HCT116 (cell line): Measurements from ENCODE around the gene MAML2. TPM values are rescaled to one million over a fixed set of nuclear protein-coding genes. Genes with fewer than 3 reads are reported as not detected.

Experiments
- ATAC-seq: fragments of 200-7000 bp; cut with Tn5 transposase; 2 replicates; pipeline ENCODE4 v1.9.1; 2020; ENCODE audit warnings: mild to moderate bottlenecking, moderate library complexity
- BruUV-seq: library from RNA; stranded (reverse); fragments of 400-500 nt; replicated peaks from 2 replicates; lab custom pipeline; 2021; lab: Mats Ljungman, UMichigan
- CTCF ChIA-PET: fragments of 300-600 bp; sonication (Branson Sonifier 250); formaldehyde crosslinking; loops from one replicate; lab custom pipeline; 2021; ENCODE audit warnings: antibody characterized with exemption; lab: Charles Lee
- POLR2A ChIA-PET: fragments of 300-600, 350-600 bp; sonication (Branson Sonifier 250); formaldehyde crosslinking; loops from one replicate; lab custom pipeline; 2021; ENCODE audit warnings: antibody characterized with exemption; lab: Charles Lee
- RAD21 ChIA-PET, 2 experiments: fragments of 300-600 bp; sonication (Branson Sonifier 250); formaldehyde crosslinking; loops; one replicate each; lab custom pipeline; 2023; ENCODE audit warnings: low total read pairs in 2 of 2; ENCODE audit not compliant: uncharacterized antibody in 2 of 2, unreplicated experiment in 2 of 2, low non-redundant PET in 1 of 2; lab: Charles Lee
- DNase-seq: peaks from one replicate; pipeline ENCODE4 v3.0.0-alpha.2; 2010; ENCODE audit warnings: low read depth, low spot score
- H2AFZ ChIP-seq: fragments of 200-600 bp; shearing (Covaris generic), sonication (generic); 2 replicates; pipeline ENCODE4 v1.6.1; 2017; ENCODE audit warnings: low read depth, mixed run types, mixed read lengths, antibody characterized with exemption, low read length; ENCODE audit not compliant: poor library complexity, severe bottlenecking
- H3K27ac ChIP-seq: 2 replicates; pipeline ENCODE4 v1.5.1; 2012; ENCODE audit warnings: low read depth, low read length
- H3K27me3 ChIP-seq: fragments of 200-600 bp; sonication (generic); 2 replicates; pipeline ENCODE4 v1.6.1; 2016; ENCODE audit warnings: mixed run types, low read length, mixed read lengths; ENCODE audit not compliant: insufficient read depth
- H3K36me3 ChIP-seq, 2 experiments: fragments of 200-500 bp in 1 of 2; fragments of 200-600 bp in 1 of 2; sonication (Bioruptor generic) in 1 of 2; sonication (generic) in 1 of 2; 2 replicates each; pipeline versions ENCODE4 v1.5.1 to v1.6.1; 2014 to 2016; ENCODE audit warnings: low read length in 2 of 2, inconsistent platforms in 1 of 2, mixed read lengths in 1 of 2, mixed run types in 1 of 2; ENCODE audit not compliant: insufficient read depth in 2 of 2, control insufficient read depth in 1 of 2
- H3K4me1 ChIP-seq, 2 experiments: fragments of 200-600 bp in 1 of 2; sonication (generic) in 1 of 2; 2 replicates each; pipeline versions ENCODE4 v1.5.1 to v1.6.1; 2012 to 2017; ENCODE audit warnings: low read length in 2 of 2, inconsistent platforms in 1 of 2, mild to moderate bottlenecking in 1 of 2, mixed read lengths in 1 of 2, mixed run types in 1 of 2, moderate library complexity in 1 of 2; ENCODE audit not compliant: insufficient read depth in 2 of 2, control insufficient read depth in 1 of 2
- H3K4me2 ChIP-seq: fragments of 200-600 bp; sonication (generic); 2 replicates; pipeline ENCODE4 v1.6.1; 2017; ENCODE audit warnings: mixed run types, low read length, mixed read lengths
- H3K4me3 ChIP-seq, 2 experiments: fragments of 200-600 bp in 1 of 2; sonication (generic) in 1 of 2; replicated peaks in 1 of 2; 2 replicates each; pipeline ENCODE4 v1.5.1; 2011 to 2016; ENCODE audit warnings: low read length in 2 of 2, control low read depth in 1 of 2, low read depth in 1 of 2, mild to moderate bottlenecking in 1 of 2, mixed read lengths in 1 of 2, mixed run types in 1 of 2
- H3K79me2 ChIP-seq: fragments of 200-600 bp; sonication (generic); 2 replicates; pipeline ENCODE4 v1.6.1; 2017; ENCODE audit warnings: mild to moderate bottlenecking, mixed run types, low read length, moderate library complexity, mixed read lengths; ENCODE audit not compliant: insufficient read depth
- H3K9ac ChIP-seq: fragments of 200-600 bp; sonication (generic); 2 replicates; pipeline ENCODE4 v1.6.1; 2016; ENCODE audit warnings: low read length, mixed read lengths
- H3K9me2 ChIP-seq: fragments of 200-600 bp; sonication (generic), shearing (Covaris generic); 2 replicates; pipeline ENCODE4 v1.6.1; 2017; ENCODE audit warnings: mixed run types, mild to moderate bottlenecking, moderate library complexity; ENCODE audit not compliant: insufficient read depth
- H3K9me3 ChIP-seq, 2 experiments: fragments of 200-500 bp in 1 of 2; fragments of 200-600 bp in 1 of 2; sonication (Bioruptor generic) in 1 of 2; sonication (generic) in 1 of 2; 2 replicates each; pipeline ENCODE4 v1.6.1; 2014 to 2017; ENCODE audit warnings: low read length in 2 of 2, mixed read lengths in 2 of 2, inconsistent platforms in 1 of 2, low read depth in 1 of 2, mild to moderate bottlenecking in 1 of 2, mixed run types in 1 of 2, moderate library complexity in 1 of 2; ENCODE audit not compliant: control insufficient read depth in 1 of 2, insufficient read depth in 1 of 2
- H4K20me1 ChIP-seq: fragments of 200-600 bp; sonication (generic), shearing (Covaris generic); 2 replicates; pipeline ENCODE4 v1.6.1; 2017; ENCODE audit warnings: mixed run types, mild to moderate bottlenecking, moderate library complexity; ENCODE audit not compliant: insufficient read depth
- CEBPB ChIP-seq: IDR thresholded peaks from 2 replicates; pipeline ENCODE4 v1.6.1; 2012; ENCODE audit warnings: low read depth
- EGR1 ChIP-seq: IDR thresholded peaks from 2 replicates; pipeline ENCODE4 v1.6.1; 2012; ENCODE audit warnings: low read depth
- ELF1 ChIP-seq: IDR thresholded peaks from 2 replicates; pipeline ENCODE4 v1.6.1; 2012; ENCODE audit warnings: low read depth, borderline replicate concordance
- EZH2 ChIP-seq: fragments of 200-600 bp; sonication (generic); IDR thresholded peaks from 2 replicates; pipeline ENCODE4 v1.6.1; 2017; ENCODE audit warnings: antibody characterized with exemption, mixed run types
- EZH2phosphoT487 ChIP-seq: fragments of 200-600 bp; IDR thresholded peaks from 2 replicates; pipeline ENCODE4 v1.6.1; 2018; ENCODE audit warnings: antibody characterized with exemption, borderline replicate concordance
- FOSL1 ChIP-seq: IDR thresholded peaks from 2 replicates; pipeline ENCODE4 v1.6.1; 2012; ENCODE audit warnings: low read depth
- JUND ChIP-seq: IDR thresholded peaks from 2 replicates; pipeline ENCODE4 v1.6.1; 2012
- POLR2A ChIP-seq: IDR thresholded peaks from 2 replicates; pipeline ENCODE4 v1.7.0; 2011; ENCODE audit warnings: borderline replicate concordance; ENCODE audit not compliant: insufficient read depth, insufficient read length; ENCODE audit errors: extremely low read depth
- POLR2AphosphoS5 ChIP-seq: IDR thresholded peaks from 2 replicates; pipeline ENCODE4 v1.6.1; 2011; ENCODE audit warnings: mild to moderate bottlenecking, low read depth, low read length, moderate library complexity
- RAD21 ChIP-seq: IDR thresholded peaks from 2 replicates; pipeline ENCODE4 v1.6.1; 2012; ENCODE audit warnings: low read depth, mild to moderate bottlenecking
- SIN3A ChIP-seq: IDR thresholded peaks from 2 replicates; pipeline ENCODE4 v1.6.1; 2012; ENCODE audit warnings: low read depth
- SRF ChIP-seq: IDR thresholded peaks from 2 replicates; pipeline ENCODE4 v1.6.1; 2012; ENCODE audit warnings: low read depth
- TCF7L2 ChIP-seq: IDR thresholded peaks from 2 replicates; pipeline ENCODE4 v1.7.0; 2011; ENCODE audit warnings: borderline replicate concordance, inconsistent platforms; ENCODE audit not compliant: insufficient read depth, insufficient read length; ENCODE audit errors: extremely low read depth
- YY1 ChIP-seq: IDR thresholded peaks from 2 replicates; pipeline ENCODE4 v1.6.1; 2011; ENCODE audit warnings: low read length, low read depth, moderate library complexity, mild to moderate bottlenecking; ENCODE audit not compliant: insufficient replicate concordance; ENCODE audit errors: extremely low read depth
- ZFX ChIP-seq: fragments of 450-650 bp; IDR thresholded peaks from 2 replicates; pipeline ENCODE4 v1.6.1; 2017
- ZNF274 ChIP-seq: fragments of 200-500 bp; sonication (Bioruptor generic); IDR thresholded peaks from 2 replicates; pipeline ENCODE4 v1.6.1; 2014; ENCODE audit warnings: mild to moderate bottlenecking, low read depth, low read length, inconsistent platforms
- intact Hi-C: fragments of 100-400 bp; cut with micrococcal nuclease; formaldehyde crosslinking; loops from 2 replicates; pipeline ENCODE4 v1.10.0; 2022
- total RNA-seq: library from RNA; stranded (reverse); gene quantifications from one replicate; pipeline ENCODE4 v1.2.1, GENCODE V29; 2021; ENCODE audit not compliant: unreplicated experiment
- TF ChIP-seq, protein P1 (sequence below): IDR thresholded peaks from 2 replicates; pipeline ENCODE4 v1.6.1; 2012
- TF ChIP-seq, protein P2 (sequence below), 3 experiments: fragments of 200-600 bp in 1 of 3; sonication (generic) in 1 of 3; IDR thresholded peaks in 2 of 3; conservative IDR thresholded peaks in 1 of 3; 2 replicates each; pipeline ENCODE4 v1.5.1; 2012 to 2017; ENCODE audit warnings: low read depth in 2 of 3, low read length in 2 of 3, antibody characterized with exemption in 1 of 3, borderline replicate concordance in 1 of 3, control low read depth in 1 of 3, mild to moderate bottlenecking in 1 of 3, mixed read lengths in 1 of 3, mixed run types in 1 of 3, moderate library complexity in 1 of 3; ENCODE audit not compliant: insufficient read depth in 1 of 3
- TF ChIP-seq, protein P3 (sequence below): IDR thresholded peaks from 2 replicates; pipeline ENCODE4 v1.6.1; 2012; ENCODE audit warnings: low read depth
- TF ChIP-seq, protein P4 (sequence below): IDR thresholded peaks from 2 replicates; pipeline ENCODE4 v1.6.1; 2011; ENCODE audit warnings: mild to moderate bottlenecking, low read length, moderate library complexity; ENCODE audit not compliant: insufficient replicate concordance; ENCODE audit errors: extremely low read depth

Gene MAML2
- total RNA-seq, 1 experiment from 2014 or later = 2.6 TPM

DNA sequence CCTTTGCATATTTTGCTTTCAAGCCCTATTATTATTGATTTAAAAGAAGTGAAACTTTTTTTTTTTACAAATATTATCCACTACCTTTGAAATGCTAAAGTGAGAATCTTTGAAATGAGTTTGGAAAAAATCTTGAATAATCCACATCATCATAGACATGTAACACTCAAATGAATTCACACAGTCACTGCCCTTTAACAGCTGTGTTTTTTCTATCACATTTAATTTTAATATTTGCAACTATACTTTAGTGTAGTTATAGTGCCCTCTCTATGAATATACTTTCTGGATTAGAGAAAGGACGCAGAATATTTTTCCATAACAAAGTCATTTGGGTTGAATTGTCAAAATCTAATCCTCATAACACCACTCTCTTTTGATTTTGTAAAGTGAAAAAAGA, 381.2 kb downstream of the MAML2 start:
- Histone ChIP-seq H4K20me1 (no peaks in the 10 kb centered on the region), H3K4me2 (no peak overlapping the region), H2AFZ (no peak overlapping the region), H3K4me3 (no peak overlapping the region), H3K79me2 (no peaks in the 10 kb centered on the region), H3K9me2 (no peaks in the 10 kb centered on the region), H3K4me1 (no peaks in the 10 kb centered on the region), H3K36me3 (no peaks in the 10 kb centered on the region), H3K9me3 (no peaks in the 10 kb centered on the region), H3K27me3 (no peaks in the 10 kb centered on the region; the same call in 1 of the 2 replicates), H3K9ac (no peak overlapping the region), H3K27ac (no peak overlapping the region)
- ChIA-PET RAD21 (no interaction called here), CTCF (no interaction called here), POLR2A (no interaction called here)
- no TSS peak for BruUV-seq
- no peak for TF ChIP-seq FOSL1
- no peak for TF ChIP-seq ZFX
- no peak for TF ChIP-seq JUND
- no peak for TF ChIP-seq EZH2phosphoT487
- no peak for TF ChIP-seq EGR1
- TF ChIP-seq, protein P1, sequence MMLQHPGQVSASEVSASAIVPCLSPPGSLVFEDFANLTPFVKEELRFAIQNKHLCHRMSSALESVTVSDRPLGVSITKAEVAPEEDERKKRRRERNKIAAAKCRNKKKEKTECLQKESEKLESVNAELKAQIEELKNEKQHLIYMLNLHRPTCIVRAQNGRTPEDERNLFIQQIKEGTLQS = no peak
- no peak for TF ChIP-seq ELF1
- TF ChIP-seq, protein P2, sequence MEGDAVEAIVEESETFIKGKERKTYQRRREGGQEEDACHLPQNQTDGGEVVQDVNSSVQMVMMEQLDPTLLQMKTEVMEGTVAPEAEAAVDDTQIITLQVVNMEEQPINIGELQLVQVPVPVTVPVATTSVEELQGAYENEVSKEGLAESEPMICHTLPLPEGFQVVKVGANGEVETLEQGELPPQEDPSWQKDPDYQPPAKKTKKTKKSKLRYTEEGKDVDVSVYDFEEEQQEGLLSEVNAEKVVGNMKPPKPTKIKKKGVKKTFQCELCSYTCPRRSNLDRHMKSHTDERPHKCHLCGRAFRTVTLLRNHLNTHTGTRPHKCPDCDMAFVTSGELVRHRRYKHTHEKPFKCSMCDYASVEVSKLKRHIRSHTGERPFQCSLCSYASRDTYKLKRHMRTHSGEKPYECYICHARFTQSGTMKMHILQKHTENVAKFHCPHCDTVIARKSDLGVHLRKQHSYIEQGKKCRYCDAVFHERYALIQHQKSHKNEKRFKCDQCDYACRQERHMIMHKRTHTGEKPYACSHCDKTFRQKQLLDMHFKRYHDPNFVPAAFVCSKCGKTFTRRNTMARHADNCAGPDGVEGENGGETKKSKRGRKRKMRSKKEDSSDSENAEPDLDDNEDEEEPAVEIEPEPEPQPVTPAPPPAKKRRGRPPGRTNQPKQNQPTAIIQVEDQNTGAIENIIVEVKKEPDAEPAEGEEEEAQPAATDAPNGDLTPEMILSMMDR (IDR thresholded peaks at IDR 0.05 in 2 of 3, conservative IDR thresholded peaks at IDR 0.05 in 1 of 3; ENCODE audit: borderline replicate concordance in 1 of 3, insufficient read depth in 1 of 3, low read depth in 2 of 3, low read length in 2 of 3) = no peak
- TF ChIP-seq CEBPB = no peak
- no peak for TF ChIP-seq TCF7L2
- TF ChIP-seq POLR2A = no peak
- no peak for TF ChIP-seq POLR2AphosphoS5
- TF ChIP-seq, protein P3, sequence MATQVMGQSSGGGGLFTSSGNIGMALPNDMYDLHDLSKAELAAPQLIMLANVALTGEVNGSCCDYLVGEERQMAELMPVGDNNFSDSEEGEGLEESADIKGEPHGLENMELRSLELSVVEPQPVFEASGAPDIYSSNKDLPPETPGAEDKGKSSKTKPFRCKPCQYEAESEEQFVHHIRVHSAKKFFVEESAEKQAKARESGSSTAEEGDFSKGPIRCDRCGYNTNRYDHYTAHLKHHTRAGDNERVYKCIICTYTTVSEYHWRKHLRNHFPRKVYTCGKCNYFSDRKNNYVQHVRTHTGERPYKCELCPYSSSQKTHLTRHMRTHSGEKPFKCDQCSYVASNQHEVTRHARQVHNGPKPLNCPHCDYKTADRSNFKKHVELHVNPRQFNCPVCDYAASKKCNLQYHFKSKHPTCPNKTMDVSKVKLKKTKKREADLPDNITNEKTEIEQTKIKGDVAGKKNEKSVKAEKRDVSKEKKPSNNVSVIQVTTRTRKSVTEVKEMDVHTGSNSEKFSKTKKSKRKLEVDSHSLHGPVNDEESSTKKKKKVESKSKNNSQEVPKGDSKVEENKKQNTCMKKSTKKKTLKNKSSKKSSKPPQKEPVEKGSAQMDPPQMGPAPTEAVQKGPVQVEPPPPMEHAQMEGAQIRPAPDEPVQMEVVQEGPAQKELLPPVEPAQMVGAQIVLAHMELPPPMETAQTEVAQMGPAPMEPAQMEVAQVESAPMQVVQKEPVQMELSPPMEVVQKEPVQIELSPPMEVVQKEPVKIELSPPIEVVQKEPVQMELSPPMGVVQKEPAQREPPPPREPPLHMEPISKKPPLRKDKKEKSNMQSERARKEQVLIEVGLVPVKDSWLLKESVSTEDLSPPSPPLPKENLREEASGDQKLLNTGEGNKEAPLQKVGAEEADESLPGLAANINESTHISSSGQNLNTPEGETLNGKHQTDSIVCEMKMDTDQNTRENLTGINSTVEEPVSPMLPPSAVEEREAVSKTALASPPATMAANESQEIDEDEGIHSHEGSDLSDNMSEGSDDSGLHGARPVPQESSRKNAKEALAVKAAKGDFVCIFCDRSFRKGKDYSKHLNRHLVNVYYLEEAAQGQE = no peak
- no peak for TF ChIP-seq ZNF274
- no peak for TF ChIP-seq YY1
- TF ChIP-seq RAD21 = no peak
- TF ChIP-seq SIN3A = no peak
- TF ChIP-seq SRF = no peak
- TF ChIP-seq, protein P4, sequence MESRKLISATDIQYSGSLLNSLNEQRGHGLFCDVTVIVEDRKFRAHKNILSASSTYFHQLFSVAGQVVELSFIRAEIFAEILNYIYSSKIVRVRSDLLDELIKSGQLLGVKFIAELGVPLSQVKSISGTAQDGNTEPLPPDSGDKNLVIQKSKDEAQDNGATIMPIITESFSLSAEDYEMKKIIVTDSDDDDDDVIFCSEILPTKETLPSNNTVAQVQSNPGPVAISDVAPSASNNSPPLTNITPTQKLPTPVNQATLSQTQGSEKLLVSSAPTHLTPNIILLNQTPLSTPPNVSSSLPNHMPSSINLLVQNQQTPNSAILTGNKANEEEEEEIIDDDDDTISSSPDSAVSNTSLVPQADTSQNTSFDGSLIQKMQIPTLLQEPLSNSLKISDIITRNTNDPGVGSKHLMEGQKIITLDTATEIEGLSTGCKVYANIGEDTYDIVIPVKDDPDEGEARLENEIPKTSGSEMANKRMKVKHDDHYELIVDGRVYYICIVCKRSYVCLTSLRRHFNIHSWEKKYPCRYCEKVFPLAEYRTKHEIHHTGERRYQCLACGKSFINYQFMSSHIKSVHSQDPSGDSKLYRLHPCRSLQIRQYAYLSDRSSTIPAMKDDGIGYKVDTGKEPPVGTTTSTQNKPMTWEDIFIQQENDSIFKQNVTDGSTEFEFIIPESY = no peak
- TF ChIP-seq EZH2 = no peak
- ATAC-seq (no peak), DNase-seq (no peak)
- intact Hi-C loops = no loop called here
